GM21576 (cell line): ENCODE results near the gene SERPINA10.
"Not testable (repeated sequence)": the region's sequence is repeated elsewhere in the genome, so short reads cannot be mapped to it uniquely, and the experiment has no call there.

Experiments
- ATAC-seq: cut with Tn5 transposase; IDR thresholded peaks from one replicate; pipeline ENCODE4 v1.9.1; 2021; ENCODE audit warnings: mild to moderate bottlenecking, moderate library complexity; ENCODE audit not compliant: unreplicated experiment

The SERPINA10 gene

DNA sequence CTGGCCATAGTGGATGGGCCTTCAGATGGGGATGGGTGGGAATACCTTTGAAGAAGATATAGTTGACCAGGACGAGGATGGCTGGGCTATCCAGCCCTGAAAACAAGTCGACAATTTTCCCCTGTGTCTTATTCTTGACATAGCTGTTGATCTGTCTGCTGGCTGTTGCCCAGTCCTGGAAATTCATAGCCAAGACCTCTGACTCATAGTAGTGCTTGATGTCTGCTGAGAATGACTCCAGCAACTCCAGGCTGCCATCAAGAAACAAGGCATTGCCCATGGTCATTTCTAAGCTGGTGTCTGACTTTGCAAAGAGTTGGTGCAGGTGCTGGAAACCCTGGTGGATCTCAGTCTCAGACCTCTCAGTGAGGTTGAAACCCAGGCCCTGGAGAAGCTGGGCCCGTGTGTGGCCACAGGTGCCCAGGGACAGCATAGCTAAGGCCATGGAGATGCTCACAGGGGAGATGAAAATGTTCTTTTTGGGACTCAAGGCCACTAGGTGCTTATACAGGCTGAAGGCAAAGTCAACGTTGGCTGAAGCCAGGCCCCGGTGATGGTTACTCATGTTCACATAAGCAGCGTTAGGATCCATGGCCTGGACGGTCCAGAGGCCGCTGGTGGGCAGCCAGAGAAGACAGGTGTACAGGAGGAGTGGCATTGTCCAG lies 21.1 kb upstream of the SERPINA10 start:
- ATAC-seq = no peak

DNA sequence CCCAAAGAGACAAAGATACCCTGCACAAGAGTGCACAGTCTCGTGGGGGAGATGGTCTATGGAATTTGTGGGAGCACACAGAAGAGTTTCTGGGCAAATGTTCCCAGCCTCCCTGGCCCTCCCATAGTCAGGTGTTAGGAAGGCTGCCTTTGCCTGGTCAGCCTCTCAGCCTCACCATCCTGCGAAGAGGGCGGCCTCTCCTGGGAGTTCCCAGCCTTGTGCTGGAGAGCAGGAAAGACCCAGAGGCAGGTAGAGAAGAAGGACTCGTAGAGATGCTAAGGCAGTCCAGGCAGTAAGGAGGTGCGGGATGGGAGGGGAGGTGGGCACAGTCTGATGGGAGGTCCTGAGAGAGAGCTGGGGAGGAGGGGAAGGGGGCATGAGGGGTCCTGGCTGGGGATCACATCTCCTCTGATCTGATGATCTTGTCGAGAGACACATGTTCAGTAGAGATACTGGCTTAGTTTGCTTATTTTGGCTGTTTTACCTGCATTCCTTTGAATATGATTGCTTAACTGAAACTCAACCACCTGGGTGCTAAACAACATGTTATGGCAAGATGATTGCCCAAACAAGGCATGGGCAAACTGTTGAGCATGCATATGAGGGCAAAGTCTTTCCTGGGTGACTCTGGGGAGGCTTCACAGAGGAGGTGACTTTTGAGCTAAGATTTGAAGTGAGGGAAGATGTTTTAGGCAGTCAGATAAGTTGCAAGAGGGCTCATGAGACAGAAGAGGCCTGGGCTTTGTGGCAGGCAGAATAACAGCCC lies 19.6 kb upstream of the SERPINA10 start:
- no peak for ATAC-seq

DNA sequence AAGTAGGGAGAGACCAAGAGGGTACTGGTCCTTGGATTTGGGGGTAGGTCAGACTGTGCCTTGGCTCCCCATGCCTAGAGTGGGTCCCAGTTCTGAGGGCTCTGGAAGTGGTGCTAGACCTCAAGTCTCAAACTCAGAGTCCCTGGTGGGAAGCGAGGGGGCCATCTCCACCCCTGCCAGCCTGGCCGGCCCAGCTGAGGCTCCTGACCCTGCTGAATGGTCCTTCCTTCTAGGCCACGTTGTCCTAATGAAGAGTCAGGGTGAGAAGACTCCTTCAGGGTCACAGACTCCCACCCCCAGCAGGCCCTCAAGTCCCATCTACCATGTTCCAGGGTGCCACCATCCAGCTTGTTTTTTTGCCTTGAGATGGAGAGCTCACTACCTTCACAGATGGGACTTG lies 17.2 kb upstream of the SERPINA10 start:
- no peak for ATAC-seq

DNA sequence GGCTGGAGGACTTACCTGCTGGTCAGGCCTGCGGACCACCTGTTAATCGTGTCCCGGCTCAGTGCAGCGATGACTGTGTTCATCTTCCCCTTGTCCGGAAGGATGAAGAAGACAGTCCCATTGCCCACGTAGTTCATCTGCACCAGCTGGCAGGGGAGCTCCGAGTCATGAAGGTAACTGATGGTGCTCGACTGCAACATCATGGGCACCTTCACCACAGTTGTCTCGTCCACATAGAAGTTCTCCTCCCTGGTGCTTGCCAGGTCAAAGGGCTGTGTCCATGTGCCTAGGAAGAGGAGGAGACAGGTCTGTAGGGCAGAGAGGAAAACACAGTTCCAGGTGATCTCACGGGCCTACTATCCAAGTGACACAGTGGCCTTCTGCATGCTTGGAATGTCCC lies 16.7 kb upstream of the SERPINA10 start:
- no peak for ATAC-seq

DNA sequence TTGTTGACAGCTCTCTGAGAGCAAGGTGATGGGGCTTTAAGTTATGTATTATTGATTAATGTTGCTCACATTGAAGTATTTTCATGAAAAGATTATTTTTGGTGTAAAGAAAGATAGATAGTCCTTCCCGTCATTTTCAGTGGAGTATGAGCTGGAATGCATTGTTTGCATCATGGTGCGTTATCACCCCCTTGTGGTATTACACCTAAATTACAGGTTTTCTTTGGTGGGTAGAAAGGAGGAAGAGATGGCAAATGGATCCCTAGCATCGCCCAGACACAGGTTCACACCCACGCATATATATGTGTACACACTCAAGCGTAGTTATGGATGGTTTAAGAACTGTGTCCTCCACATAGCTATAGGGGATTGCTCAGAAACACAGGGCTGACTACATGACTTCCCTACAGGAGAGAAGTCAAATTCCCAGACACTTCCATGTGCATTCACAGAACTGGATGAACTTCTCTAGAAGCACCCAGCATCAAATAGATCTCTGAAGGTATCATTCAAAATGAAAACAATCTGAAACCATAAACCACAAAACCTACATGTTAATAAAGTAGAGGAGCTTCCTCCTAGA lies 14.4 kb upstream of the SERPINA10 start:
- no peak for ATAC-seq

DNA sequence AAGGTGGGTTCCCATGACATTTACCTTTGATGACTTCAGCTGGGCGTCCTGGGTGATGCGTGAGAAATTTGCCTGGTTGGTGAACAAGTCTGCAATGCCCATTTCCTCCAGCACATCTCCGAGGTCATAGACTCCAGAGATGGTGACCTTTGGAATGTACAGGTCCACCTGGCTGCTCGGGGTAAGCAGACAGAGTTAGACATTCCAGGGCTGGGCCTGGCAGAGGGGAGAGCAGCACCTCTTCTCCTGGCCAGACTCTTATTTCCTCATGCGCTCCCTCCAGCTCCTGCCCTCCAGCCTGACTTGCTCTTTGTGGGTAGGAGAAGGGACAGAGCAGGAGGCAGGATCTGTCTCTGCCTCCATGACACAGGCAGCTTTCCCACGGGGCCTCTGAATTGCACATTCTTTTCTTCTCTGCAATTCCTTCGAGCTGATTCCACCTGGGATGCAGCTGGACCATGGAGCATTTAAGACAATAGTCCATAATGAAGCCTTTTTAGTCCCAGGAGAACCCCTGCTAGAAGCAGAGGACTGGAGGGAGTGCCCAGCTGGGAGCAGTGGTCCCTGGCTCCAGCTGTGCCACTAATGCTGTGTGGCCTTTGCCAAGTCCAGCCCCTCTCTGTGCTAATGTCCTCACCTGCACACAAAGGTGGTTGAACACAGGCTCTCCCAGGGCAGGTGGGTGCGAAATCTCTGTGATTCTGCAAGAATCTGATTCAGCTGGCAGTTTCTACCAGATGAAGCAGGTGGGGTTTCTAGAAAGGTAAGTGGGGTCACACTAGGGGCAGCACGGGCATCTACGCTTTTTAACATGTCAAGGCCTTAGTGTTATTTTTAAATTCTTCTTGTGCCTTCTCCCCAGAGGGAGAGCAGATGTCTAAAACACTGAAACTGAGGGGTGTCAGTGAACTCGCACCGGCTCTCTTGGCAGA lies 13.2 kb upstream of the SERPINA10 start:
- ATAC-seq = no peak

DNA sequence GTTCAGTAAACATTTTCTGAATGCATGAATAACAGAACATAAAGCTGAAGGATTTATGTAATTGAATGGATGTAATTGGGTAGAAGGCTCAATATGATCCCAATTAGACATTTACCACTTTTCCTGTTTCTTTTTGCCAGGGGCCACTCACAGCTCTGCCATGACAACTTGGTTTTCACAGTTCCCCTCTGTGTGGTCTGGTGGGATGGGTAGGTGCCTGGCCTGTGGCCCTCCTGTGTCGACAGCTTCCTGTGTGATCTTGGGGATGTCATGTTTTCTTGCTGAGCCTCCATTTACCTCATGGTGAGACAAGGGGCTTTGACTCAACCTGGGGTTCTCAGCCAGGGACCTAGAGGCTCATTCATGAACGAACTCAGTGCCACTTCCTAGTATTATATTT lies 12.6 kb upstream of the SERPINA10 start:
- ATAC-seq = no peak

DNA sequence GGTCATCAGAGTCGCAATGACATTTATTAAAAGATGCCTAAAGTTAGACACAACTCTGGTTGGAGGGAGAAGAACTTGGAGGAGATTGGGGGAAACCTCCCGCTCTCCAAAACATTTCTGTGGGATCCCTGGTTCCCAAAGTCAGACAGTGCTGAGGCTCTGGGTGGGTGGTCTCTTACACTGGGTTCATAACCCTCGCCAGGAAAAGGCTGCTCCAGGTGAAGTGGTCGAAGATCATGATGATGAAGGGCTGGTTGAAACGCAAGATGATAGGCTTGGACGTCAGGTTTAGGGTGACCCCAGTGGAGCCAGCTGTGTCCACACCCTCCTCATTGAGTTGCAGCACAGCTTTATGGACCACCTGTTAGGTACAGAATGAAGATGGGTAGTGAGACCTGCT lies 11.2 kb upstream of the SERPINA10 start:
- ATAC-seq = no peak

DNA sequence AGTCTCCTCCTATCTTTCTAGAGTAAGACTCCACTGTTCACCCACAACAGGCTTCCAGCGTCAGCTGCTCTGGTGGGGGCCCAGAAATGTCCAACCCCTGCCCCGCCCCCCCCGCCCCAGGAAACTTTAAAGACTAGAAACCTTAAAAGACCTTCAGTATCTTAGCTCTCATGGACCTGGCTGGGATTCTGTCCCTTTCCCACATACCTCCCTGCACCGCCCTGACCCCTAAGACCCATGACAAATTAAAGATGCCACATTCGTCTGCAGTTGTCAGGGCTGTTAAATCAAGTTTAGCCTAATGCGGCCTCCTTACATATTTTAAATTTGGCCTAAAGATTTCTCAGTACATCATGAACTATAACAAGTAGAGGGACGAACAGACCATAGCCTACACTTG lies 10.0 kb upstream of the SERPINA10 start:
- ATAC-seq = no peak

DNA sequence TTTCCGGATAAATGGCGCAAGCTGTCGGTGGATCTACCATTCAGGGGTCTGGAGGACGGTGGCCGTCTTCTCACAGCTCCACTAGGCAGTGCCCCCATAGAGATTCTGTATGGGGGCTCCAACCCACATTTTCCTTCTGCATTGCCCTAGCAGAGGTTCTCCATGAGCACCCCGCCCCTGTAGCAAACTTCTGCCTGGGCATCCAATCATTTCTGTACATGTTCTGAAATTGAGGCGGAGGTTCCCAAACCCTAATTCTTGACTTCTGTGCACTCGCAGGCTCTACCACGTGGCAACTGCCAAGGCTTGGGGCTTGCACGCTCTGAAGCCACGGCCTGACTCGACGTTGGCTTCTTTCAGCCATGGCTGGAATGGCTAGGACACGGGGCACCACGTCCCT lies 5.1 kb upstream of the SERPINA10 start:
- ATAC-seq = no peak

DNA sequence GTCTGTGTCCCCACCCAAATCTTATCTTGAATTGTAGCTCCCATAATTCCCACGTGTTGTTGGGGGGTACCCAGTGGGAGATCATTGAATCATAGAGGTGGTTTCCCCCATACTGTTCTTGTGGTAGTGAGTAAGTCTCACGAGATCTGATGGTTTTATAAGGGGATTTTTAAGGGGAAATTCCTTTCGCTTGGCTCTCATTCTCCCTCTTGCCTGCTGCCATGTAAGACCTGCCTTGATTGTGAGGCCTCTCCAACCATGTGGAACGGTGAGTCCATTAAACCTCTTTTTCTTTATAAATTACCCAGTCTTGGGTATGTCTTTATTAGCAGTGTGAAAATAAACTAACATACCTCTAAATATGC lies 3.1 kb upstream of the SERPINA10 start:
- not testable (repeated sequence) for ATAC-seq

DNA sequence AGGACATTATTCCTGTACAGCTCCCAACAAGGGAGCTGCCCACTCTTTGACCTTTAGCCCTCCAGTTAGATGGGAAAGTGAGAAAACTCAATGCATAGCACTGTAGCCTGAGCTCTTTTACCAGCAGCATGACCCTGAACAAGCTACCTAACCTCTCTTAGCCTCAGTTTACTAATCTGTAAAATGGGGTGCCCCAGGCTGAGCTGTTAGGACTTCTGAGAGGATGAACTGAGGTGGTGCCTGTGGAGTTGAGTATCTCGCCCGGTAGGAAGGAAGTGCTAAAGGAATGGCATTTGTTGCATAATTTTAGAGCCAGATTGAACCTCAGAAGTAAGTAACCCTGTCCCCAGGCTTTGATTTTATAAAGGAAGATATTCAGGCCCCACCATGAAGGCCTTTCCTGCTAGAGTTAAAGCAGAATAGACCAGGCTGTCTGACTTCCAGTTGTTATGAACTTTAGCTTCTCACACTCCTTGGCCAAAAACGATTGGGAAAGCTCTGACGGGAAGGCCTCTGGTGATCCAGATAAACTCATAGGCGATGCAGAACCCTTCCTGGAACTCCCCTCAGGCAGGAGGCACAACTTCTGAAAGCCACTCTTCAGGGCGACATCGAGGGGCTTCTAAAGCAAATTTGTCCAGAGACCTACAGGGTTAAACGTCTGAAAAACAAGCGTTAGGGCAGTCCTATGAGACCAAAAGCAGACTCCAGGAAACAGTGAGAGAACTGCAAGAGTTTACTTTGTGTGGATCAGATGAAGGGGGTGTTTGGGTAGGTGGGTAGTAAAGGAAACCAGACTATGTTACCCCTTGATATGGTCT lies 2.5 kb upstream of the SERPINA10 start:
- no peak for ATAC-seq

DNA sequence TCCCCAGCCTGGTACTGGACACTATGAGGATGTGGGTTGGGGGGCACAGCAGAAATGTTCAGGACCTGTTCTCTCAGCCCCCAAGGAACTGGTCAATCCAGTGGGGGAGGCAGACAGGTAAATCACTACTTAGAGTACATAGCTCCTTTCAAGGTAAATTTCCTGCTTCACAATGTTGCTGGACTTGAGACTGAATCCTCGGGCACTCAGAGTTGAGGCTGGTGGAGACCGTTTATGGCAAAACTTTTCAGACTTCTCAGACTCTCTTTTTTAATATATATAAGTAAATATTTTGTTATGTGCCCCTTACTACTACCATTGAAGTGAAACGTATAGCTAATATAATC lies 483 bp upstream of the SERPINA10 start:
- no peak for ATAC-seq

DNA sequence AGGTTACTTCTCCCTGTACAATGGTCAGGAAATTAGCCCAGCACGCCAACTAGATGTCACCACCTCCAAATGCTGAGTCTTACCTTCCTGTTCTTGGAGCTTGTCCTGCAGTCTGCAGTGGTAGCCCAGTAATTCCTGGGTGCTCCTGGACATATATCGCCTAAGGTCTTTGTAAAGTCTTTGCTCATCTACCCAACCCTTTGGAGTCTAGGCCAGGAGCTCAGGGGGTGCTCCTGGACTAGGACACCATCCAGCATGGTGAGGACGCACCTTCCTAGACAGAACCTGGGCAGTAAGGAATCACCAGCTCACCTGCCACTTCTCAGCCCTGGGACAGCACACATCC lies 569 bp downstream of the SERPINA10 start:
- ATAC-seq = no peak

DNA sequence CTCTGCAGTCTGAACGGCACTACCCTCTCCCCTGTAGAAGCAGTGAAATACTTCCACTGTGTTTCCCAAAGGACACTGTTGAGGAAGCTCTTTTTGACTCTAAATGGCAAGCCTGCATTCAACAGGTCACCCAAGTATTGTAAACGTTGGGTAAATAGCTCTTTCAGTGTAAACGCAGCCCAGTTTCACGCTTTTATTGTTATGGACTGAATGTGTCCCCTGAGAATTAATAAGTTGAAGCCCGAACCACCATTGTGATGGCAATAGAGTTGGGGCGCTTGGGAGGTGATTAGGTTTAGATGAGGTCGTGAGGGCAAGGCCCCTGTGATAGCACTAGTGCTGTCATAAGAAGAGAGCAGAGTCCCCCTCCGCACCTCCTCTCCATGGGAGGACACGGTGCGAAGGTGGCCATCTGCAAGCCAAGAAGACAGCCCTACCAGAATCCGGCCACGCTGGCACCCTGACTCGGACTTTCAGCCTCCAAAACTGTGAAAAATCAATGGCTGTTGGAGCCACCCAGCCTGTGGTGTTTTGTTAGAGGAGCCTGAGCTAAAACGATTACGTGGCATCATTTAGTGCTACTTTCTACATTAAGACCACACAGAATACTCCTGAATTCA lies 1.1 kb downstream of the SERPINA10 start:
- no peak for ATAC-seq

DNA sequence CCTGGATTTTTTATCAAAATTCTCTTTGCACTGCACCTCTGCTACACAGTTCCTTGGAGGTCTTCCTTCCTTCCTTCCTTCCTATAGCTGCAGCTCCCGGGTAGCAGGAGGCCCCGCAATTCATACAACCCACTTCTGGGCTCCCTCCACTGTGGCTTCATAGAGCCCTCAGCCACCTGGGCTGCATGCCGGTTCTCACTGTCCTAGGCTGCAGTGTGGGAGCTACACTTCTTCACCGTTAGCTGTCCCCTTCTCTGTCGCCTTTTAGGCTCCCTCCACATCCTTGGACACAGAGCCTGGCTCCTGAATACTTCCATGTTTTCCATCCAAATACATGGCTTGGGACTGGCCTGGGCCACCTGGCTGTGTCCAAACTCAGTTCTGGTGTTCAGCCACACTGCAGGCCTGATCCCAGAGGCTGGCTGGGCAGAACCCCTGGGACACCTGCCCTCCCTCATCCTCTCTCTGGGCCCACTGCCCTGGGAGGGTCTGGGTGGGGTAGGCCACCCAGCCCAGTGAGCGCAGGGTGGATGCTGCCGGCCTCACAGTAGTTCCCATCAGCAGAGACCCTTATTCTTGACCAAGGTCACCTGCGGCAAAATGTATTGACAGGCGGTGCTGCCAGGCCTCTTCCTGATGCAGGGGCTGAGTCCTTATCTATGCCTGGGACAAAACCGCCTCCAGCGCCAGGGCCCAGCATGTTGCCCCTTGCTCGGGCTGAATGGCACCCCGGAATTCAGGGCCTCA lies 1.7 kb downstream of the SERPINA10 start:
- ATAC-seq = no peak

DNA sequence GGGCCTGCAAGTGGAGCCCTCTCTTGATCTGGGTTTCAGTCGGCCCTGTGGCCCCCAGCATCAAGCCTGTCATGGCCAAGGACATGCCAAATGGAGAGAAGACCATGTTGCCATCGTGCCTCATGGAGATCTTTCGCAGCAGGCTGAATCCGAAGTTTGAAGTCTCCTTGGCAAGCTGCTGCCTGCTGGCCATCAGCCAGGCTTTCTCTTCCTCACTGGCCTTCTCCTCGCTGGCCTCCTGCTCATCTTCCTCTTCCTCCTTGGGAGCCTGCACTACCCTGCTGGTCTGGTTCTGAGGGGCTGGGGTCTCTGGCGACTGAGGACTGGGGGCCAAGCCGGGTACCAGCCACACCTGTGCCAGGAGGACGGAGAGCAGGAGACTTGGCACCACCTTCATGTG lies 2.9 kb downstream of the SERPINA10 start:
- no peak for ATAC-seq

DNA sequence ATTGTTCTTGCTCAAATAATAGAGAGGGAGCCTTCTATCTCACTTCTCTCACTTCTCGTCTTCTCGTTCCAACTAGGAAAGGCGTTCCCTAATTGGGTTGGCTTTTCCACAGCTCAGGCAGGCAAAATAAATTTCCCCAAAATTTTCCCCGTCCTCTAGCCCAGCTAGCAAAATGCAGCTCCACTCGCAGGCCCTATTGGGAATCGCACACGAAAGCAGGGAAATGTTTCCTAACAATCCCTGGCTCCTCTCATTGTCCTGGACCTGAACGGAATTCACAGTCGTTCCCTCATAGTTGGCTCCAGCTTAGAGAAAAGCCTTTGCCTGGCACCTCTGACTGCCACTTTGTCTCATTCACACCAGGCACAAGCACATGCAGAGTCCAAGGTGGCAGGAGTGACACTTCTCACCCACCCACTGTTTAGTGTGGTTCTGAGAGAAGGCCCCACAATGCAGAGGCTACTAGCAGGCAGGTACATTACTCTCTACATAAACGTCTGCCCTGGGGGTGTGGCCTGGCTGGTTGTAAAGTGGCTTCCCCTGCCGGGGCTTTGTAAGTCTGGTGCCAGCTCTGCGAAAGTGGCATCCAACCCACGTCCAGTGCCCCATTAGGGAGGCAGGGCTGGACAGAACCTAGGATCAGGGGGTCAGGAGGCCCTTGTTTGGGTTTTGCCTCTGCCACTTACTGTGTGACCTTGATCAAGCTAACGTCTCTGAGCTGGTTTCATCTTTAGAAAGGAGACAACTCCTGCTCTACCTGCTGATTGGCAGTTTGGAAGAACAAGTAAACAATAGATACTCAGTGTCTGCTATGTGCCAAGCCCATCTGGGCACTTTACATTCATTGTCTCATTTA lies 4.2 kb downstream of the SERPINA10 start:
- no peak for ATAC-seq

DNA sequence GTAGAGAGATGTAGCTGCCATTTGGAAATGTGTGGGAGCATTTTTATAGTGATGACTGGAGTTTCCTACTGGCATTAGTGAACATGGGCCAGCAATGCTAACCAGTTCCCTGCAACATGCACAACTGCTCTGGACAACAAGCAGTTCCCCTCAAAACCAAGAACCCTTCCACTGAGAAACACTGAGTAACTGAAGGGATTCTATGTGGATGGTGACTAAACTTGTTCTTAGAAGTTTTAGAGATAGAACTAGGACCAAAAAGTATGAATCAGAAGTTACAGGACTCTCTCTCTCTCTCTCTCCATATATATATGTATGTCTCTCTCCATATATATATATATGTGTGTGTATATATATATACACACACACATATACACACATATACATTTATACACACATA lies 7.9 kb downstream of the SERPINA10 start:
- no peak for ATAC-seq
